Hematopoietic multipotent progenitor cell treated with erythropoietin and hydrocortisone succinate and interleukin-3 and kit ligand, for 15 days (in vitro differentiated cells): Measurements from ENCODE around the gene PCNA.
"Not testable (repeated sequence)": the region's sequence is repeated elsewhere in the genome, so short reads cannot be mapped to it uniquely, and the experiment has no call there.

Experiments
- DNase-seq: peaks from one replicate; pipeline ENCODE4 v3.0.0-alpha.2; 2015; ENCODE audit warnings: low spot score

Gene PCNA

GRCh38 chr20:5141615-5142014, 21.9 kb upstream of the PCNA start:
- no peak for DNase-seq

- no peak for DNase-seq
These were observed 20.4 kb upstream of the PCNA start for GRCh38 chr20:5140195-5140594.

- DNase-seq, result no peak
These were observed 16.3 kb upstream of the PCNA start for GRCh38 chr20:5136096-5136495.

- DNase-seq, result no peak
These were observed 15.7 kb upstream of the PCNA start for GRCh38 chr20:5135363-5136012.

- DNase-seq, result no peak
These were observed 14.2 kb upstream of the PCNA start for GRCh38 chr20:5133998-5134397.

GRCh38 chr20:5131502-5131901, 11.7 kb upstream of the PCNA start:
- no peak for DNase-seq

GRCh38 chr20:5128886-5129285, 9.1 kb upstream of the PCNA start:
- no peak for DNase-seq

- no peak for DNase-seq
These were observed 8.2 kb upstream of the PCNA start for GRCh38 chr20:5127859-5128424.

GRCh38 chr20:5127204-5127858, 7.6 kb upstream of the PCNA start:
- DNase-seq, result peak; percentile 35

GRCh38 chr20:5126512-5127203, 6.9 kb upstream of the PCNA start, which contains the start of gene CDS2:
TSS of gene CDS2 (plus strand) at chr20:5127008. CDS start at chr20:5127093, 85 bp downstream.
- peak; percentile 100 for DNase-seq

- DNase-seq, result peak; percentile 58
These were observed 3.1 kb upstream of the PCNA start for GRCh38 chr20:5122873-5123260.

GRCh38 chr20:5120185-5120476, 373 bp upstream of the PCNA start:
- no peak for DNase-seq

- no peak for DNase-seq
These were observed 669 bp downstream of the PCNA start for GRCh38 chr20:5119143-5119434.

- no peak for DNase-seq
These were observed 1.3 kb downstream of the PCNA start for GRCh38 chr20:5118220-5119142.

GRCh38 chr20:5116875-5117274, 2.9 kb downstream of the PCNA start:
- DNase-seq, result no peak

GRCh38 chr20:5114403-5114802, 5.4 kb downstream of the PCNA start:
- DNase-seq, result no peak

- DNase-seq, result no peak
These were observed 6.2 kb downstream of the PCNA start for GRCh38 chr20:5113615-5113986.

GRCh38 chr20:5109276-5109675, 10.5 kb downstream of the PCNA start:
- no peak for DNase-seq

GRCh38 chr20:5104479-5104878, 15.3 kb downstream of the PCNA start:
- DNase-seq, result no peak

GRCh38 chr20:5100684-5101347, 18.9 kb downstream of the PCNA start:
- DNase-seq, result peak; percentile 81

- DNase-seq, result not testable (repeated sequence)
These were observed 19.8 kb downstream of the PCNA start for GRCh38 chr20:5099909-5100308.

GRCh38 chr20:5099009-5099408, 20.7 kb downstream of the PCNA start:
- not testable (repeated sequence) for DNase-seq
